HL-60 (cell line): Measurements from ENCODE around the gene HPSE2.

Source experiments
- DNase-seq, 2 experiments: peaks; one replicate each; pipeline ENCODE4 v3.0.0-alpha.2; 2010 to 2020; ENCODE audit warnings: low read depth in 1 of 2, low spot score in 1 of 2
- H3K27ac ChIP-seq: fragments of 250-450 bp; sonication (Bioruptor Pico); replicated peaks from 2 replicates; pipeline ENCODE4 v1.5.1; 2020; ENCODE audit warnings: mild to moderate bottlenecking, moderate library complexity
- H3K27me3 ChIP-seq: fragments of 250-450 bp; sonication (Bioruptor Pico); 2 replicates; pipeline ENCODE4 v1.5.1; 2021; ENCODE audit warnings: mild to moderate bottlenecking, moderate library complexity; ENCODE audit not compliant: insufficient read depth, poor library complexity, severe bottlenecking
- H3K4me3 ChIP-seq: replicated peaks from 2 replicates; pipeline ENCODE4 v1.5.1; 2011; ENCODE audit warnings: mild to moderate bottlenecking, control low read depth, low read length; ENCODE audit not compliant: insufficient read depth
- GABPA ChIP-seq: IDR thresholded peaks from 2 replicates; pipeline ENCODE4 v1.6.1; 2012; ENCODE audit warnings: low read depth
- POLR2AphosphoS5 ChIP-seq: IDR thresholded peaks from 2 replicates; pipeline ENCODE4 v1.6.1; 2012; ENCODE audit warnings: low read depth
- REST ChIP-seq: IDR thresholded peaks from 2 replicates; pipeline ENCODE4 v1.6.1; 2012; ENCODE audit warnings: low read depth; ENCODE audit not compliant: insufficient replicate concordance
- SPI1 ChIP-seq: IDR thresholded peaks from 2 replicates; pipeline ENCODE4 v1.6.1; 2012; ENCODE audit warnings: low read depth, mild to moderate bottlenecking, borderline replicate concordance
- TF ChIP-seq, protein P1 (sequence below): IDR thresholded peaks from one replicate; pipeline ENCODE4 v1.5.1; 2011; ENCODE audit warnings: low read length, control low read depth, inconsistent platforms; ENCODE audit not compliant: insufficient read depth

Gene HPSE2

GRCh38 chr10:98621630-98622029 lies 614.0 kb downstream of the HPSE2 start:
- DNase-seq, result no peak

DNA sequence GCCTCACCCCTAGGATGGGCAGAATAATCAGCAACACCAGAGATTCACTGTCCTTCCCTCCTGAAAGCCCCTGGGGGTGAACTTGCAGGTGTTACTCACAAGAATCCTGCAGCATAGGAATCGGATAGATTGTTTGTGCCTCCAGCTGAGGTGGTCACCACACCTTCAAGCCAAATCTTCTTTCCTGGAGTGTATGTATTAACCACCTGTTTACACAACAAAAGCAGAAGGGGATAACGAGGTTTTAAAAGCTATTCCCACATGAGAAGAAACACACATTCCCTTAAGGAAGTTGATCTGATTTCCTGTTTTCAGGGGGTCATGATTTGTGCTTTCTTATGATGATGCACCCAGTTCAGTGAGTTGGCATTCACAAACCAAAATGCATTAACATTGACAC lies 615.1 kb downstream of the HPSE2 start:
- TF ChIP-seq POLR2AphosphoS5 (no peak), GABPA (no peak), SPI1 (no peak), REST (no peak)
- TF ChIP-seq, protein P1, sequence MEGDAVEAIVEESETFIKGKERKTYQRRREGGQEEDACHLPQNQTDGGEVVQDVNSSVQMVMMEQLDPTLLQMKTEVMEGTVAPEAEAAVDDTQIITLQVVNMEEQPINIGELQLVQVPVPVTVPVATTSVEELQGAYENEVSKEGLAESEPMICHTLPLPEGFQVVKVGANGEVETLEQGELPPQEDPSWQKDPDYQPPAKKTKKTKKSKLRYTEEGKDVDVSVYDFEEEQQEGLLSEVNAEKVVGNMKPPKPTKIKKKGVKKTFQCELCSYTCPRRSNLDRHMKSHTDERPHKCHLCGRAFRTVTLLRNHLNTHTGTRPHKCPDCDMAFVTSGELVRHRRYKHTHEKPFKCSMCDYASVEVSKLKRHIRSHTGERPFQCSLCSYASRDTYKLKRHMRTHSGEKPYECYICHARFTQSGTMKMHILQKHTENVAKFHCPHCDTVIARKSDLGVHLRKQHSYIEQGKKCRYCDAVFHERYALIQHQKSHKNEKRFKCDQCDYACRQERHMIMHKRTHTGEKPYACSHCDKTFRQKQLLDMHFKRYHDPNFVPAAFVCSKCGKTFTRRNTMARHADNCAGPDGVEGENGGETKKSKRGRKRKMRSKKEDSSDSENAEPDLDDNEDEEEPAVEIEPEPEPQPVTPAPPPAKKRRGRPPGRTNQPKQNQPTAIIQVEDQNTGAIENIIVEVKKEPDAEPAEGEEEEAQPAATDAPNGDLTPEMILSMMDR, result no peak
- no peak for DNase-seq
- Histone ChIP-seq H3K4me3 (no peak overlapping the region), H3K27me3 (peaks cover 1% of the 10 kb centered on the region), H3K27ac (no peak overlapping the region)

More at GRCh38 chr10:98621630-98622029, 614.0 kb downstream of the HPSE2 start:
- Histone ChIP-seq H3K27me3 (no peaks in the 10 kb centered on the region), H3K27ac (no peak overlapping the region), H3K4me3 (no peak overlapping the region)
- no peak for TF ChIP-seq REST
- TF ChIP-seq, protein P1, result no peak
- TF ChIP-seq SPI1, result no peak
- no peak for TF ChIP-seq GABPA
- no peak for TF ChIP-seq POLR2AphosphoS5

- Histone ChIP-seq H3K27me3 (peaks cover 4% of the 10 kb centered on the region), H3K27ac (no peak overlapping the region), H3K4me3 (no peak overlapping the region)
- no peak for TF ChIP-seq POLR2AphosphoS5
- TF ChIP-seq, protein P1, result no peak
- TF ChIP-seq REST, result no peak
- TF ChIP-seq SPI1, result no peak
- TF ChIP-seq GABPA, result no peak
- DNase-seq, result peak in 1 of 2 experiments; percentile 14
Measured at GRCh38 chr10:98619446-98619845, 616.2 kb downstream of the HPSE2 start.
